Measurements from ENCODE around the gene SLC37A3.
A peak's percentile ranks its signal among the peaks of the same experiment; 100 is the strongest.

The SLC37A3 gene

DNA sequence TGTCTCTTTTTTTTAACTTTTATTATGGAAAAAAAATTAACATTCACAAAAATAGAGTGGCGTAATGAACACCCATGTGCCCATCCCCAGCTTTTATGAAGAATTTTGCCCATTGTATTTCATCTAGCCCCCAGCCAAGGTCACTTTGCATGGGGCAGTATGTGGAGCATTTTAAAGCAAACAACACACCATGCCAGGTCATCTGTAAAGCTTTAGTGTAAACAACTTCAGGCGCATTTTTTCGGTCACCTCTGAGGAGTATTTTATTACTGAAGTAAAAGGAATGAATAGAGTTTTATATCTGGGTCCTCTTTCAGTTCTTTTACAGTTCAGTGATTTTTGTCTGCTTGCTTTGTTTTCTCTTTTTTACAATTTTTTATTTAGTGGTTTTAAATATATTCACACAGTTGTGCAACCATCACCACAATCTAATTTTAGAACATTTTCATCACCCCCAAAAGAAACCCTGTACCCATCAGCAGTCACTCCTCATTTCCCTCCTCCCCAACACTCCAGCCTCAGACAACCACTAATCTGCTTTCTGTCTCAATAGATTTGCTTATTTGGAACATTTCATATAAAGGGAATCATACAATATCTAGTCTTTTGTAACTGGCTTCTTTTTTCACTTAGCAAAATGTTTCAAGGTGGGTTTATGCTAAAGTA is 87.9 kb downstream of the SLC37A3 start:
- DNase-seq: no peak

DNA sequence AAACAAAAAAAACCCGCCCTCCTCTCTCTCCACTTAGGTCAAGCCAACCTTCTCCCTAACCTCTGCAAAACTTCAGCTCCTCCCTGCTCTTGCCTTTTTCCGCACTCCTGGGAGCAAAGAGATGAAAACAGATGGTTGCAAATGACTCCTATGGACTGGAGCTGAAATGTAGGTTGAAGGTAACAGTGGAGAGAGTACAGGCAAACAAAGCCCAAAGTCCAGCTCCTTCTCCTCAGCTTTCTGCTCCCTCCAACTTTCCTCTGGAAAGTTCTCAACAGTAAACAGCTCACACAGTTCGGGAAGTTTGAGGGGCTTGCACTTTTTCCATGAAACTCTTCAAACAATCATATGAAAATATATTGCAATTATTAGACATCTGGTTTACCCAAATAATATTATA is 90.3 kb downstream of the SLC37A3 start:
- DNase-seq: no peak

DNA sequence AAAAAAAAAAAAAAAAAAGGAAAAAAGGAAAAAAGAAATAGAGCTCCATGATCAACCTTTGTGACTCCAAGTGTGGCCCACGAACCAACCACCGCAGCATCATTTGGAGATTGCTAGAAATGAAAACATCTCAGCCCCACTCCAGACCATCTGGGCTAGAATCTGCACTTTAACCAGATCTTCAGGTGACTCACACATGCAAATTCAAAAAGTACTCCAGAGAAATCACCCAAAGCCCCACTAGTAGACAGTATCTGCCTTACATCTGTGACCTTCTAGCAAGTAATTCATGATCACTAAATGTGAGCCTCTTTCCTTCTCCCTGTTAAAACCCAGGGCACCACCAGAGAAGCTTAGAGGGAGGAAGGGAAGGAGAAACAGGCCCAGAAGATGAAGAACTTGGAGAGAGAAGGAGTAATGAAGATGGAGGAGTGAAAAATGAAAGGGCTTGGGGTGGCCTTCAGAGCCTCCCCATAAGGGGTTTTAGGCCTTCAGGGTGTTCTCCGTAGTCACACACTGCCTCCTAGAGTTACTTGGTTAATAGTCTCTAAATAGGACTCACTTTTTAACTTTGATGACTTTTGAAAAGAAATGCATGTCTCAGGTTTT is 94.0 kb downstream of the SLC37A3 start:
- DNase-seq: peak; percentile 19

DNA sequence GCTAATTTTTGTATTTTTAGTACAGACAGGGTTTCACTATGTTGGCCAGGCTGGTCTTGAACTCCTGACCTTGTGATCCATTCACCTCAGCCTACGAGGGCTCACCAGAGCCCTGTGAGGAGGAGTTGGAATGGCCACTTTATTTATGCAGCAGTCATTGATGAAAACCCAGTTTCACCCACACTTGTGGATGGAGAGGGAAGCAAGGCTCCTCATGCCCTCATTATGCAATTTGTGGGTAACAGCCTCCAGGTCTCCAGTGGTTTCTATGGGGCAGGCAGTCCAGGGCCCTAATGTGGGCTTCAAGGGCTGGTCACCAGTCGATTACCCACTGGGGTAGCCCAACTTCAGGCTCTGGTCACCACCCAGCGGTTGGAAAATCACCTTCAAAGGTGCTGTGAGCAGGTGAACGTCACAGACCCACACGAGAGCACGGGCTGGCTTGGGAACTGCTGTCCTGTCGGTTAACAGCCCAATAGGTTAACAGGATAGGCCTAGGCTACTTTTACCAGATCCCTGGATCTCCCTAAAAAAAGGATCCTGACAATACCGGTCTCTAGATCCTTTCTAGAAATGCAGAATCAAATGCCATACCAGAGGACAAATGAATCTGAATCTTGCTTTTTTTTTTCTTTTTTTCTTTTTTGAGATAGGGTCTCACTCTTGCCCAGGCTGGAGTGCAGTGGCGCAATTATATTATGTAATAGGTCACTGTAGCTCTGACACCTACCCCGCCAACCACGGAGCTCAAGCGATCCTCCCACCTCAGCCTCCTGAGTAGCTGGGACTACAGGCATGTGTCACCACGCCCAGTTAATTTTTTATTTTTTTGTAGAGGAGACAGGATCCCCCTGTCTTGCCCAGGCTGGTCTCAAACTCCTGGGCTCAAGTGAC is 97.8 kb downstream of the SLC37A3 start:
- DNase-seq: no peak

DNA sequence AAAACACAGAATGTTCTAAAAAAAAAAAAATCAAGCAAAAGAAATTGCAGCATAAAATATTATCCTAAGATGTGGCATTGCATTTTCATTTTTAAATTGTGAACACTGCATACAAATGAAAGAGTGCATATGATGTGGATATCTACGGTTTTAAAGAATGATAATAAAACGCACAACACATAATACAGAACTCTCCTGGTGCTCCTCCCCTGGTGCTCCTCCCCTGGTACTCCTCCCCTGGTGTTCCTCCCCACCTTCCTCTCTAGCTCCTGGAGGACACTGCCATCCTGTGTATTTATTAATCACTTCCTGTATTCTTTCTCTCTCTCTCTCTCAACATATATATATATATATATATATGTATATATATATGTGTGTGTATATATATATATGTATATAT is 100.1 kb downstream of the SLC37A3 start:
- no peak for DNase-seq

DNA sequence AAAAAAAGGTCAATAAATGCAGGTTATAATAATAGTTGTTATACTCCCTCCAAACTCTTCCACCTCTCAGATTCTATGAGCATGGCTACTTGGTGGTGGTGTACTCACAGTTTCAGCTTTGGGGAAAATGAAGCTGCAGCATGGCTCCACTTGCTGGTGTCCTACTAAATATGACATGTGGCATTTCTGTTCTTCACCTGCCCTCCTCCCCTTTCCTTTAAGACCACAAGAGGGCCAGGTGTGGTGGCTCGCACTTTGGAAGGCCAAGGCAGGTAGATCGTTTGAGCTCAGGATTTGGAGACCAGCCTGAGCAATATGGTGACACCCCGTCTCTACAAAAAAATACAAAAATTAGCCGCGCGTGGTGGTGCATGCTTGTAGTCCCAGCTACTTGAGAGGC is 101.1 kb downstream of the SLC37A3 start:
- no peak for DNase-seq

DNA sequence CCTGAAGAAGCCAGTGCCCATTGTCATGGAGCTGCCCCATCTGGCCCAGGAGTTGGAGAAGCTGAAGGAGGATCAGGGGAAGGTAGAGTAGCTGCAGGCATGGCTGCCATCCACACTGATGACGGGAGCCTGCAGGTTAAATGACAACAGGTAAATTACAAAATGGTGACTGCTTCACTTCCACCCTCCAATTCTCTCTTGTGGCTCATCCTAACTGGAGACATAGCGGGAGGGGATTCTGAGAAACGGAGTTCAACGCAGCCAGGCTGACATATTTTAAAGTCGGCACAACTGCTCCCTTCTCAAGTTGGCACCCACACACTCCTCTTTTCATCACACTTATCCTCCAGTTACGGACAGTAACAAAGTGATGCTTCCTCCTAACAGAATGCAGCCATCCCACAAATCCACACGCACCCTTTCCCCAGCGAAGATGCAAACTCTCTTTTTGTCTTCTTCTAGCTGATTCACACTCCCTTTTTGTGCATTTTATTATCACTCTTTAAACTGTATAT is 103.0 kb downstream of the SLC37A3 start:
- no peak for DNase-seq

DNA sequence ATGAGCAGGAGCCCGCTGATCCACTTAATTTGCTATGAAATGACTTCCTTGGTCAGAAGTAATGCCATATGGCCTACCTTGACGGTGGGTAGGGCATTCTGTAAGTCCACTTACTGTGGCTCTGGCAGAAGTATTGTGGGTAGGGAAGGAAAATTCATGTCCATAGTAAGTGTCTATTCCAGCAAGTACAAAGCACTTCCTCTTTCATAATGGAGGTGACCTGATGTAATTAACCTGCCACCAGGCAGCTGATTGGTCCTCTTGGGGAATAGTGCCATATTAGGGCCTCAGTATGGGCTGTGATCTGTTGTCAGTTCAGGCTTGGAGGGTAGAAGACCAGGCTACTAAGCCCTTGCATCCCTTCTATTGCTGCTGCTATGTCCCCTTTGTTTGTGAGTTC is 103.9 kb downstream of the SLC37A3 start:
- no peak for DNase-seq

DNA sequence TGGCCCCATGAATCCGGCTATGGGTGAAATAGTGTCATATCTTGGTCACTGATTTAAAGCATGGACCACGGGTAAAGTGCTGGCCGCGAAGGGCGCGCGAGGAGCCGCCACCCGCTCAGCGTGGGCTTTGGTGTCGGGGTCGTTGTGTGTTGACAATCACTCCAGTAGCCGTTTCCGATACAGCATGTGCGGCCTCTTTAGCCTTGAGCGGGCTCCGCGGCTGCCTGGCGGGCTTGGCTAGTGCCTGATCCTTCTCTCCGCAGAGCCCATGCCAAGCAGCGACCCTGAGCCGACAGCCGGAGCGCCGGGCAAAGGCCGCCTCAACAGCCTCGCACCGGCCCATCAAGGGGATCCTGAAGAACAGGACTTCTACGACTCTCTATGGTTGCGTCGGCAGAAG is 105.9 kb downstream of the SLC37A3 start:
- DNase-seq: no peak

DNA sequence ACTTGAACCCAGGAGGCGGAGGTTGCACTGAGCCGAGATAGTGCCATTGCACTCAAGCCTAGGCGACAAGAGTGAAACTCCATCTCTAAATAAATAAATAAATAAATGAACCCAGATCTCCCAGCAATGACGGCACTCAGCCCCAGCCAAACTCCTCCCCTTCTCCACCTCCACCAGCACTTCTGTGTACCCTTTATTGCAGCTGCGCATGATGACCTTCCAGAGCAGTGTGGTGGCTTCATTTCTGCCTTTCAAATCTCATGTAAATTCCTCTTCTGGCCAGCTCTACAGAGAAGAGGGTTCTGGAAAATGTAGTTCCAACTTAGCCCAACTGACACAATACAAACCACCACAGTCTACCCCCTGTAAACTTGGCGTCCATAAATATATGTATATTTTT is 108.5 kb downstream of the SLC37A3 start:
- DNase-seq: no peak

DNA sequence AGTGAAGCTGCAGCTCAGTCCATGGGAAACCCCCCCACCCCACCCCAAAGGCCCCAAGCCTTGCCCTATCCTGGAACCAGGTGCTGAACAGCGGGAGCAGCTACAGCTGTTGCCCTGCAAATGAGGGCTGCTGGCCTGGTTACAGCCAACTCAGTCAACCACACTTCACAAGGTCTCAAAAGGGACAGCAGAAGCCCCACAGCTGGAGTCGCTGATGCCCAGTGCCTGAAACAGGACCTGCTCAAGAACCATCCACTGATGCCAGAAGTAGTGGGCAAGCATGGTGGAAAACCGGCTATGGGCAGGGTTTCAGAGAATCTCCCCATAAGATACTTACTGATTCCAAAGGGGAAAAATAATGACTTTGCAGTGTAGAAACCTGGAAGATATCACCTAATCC is 110.3 kb downstream of the SLC37A3 start:
- no peak for DNase-seq

DNA sequence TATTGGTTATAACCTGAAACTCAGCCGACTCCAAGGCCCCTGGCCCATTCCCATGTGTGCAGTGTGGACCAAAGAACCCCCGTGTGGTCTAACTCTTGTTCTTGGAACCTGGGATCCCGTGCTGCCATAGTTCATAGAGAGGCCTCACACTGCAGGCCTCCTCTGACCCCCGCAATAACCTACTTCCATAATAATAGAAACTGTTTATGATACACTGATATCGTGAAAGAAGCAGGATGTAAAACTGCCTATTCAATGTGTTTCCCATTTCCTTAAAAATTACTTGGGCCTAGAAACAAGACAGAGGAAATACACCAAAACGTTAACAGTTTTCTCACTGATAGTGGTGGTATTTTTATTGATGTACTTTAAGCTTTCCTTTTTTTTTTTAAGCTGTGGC is 112.4 kb downstream of the SLC37A3 start:
- no peak for DNase-seq

DNA sequence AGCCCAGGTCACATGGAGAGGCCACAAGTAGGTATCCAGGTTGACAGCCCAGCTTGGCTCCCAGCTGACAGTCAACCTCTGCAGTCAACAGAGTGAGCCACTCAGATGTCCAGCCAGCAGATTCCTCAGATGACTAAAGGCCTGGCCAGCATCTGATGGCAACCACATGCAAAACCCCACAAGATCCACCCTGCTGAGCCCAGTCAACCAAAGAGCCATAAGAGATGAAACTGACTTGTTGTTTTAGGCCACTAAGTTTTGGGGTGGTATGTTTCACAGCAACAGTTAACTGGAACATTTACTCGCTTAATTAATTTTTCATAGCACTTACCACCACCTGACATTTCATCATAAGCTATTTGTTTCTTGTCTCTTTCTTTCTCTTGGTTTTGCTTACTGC is 114.3 kb downstream of the SLC37A3 start:
- no peak for DNase-seq
